ENCODE measurements around the gene BACH2. TPM values are rescaled to one million over a fixed set of nuclear protein-coding genes. Genes with fewer than 3 reads are reported as not detected.
"Not testable (repeated sequence)": the region's sequence is repeated elsewhere in the genome, so short reads cannot be mapped to it uniquely, and the experiment has no call there.

The BACH2 gene
- total and polyA plus RNA-seq, 2 of the 4 experiments (the other 2 are of a cell fraction), result 1.3 to 1.4 TPM

DNA sequence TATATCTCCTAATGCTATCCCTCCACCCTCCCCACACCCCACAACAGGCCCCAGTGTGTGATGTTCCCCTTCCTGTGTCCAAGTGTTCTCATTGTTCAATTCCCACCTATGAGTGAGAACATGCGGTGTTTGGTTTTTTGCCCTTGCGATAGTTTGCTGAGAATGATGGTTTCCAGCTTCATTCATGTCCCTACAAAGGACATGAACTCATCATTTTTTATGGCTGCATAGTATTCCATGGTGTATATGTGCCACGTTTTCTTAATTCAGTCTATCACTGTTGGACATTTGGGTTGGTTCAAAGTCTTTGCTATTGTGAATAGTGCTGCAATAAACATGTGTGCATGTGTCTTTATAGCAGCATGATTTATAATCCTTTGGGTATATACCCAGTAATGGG is 163.0 kb downstream of the BACH2 start:
- H2BK120ac ChIP-seq (ENCODE audit: low read depth, low read length); CTCF ChIA-PET; H4K91ac ChIP-seq (ENCODE audit: insufficient read depth, low read depth, low read length); intact Hi-C loops (cut with micrococcal nuclease); H2BK20ac ChIP-seq (ENCODE audit: low read depth, low read length); H2AFZ ChIP-seq (replicated peaks; ENCODE audit: low read length, poor library complexity); H3K27me3 ChIP-seq (ENCODE audit: control insufficient read depth, insufficient read depth, low read length); H2AK9ac ChIP-seq (replicated peaks; ENCODE audit: low read depth, low read length, poor library complexity); H3K4me3 ChIP-seq (ENCODE audit: insufficient read depth, low read depth, low read length); H3K79me1 ChIP-seq (ENCODE audit: low read depth in 1 of 2, low read length in 2 of 2); H3K14ac ChIP-seq (replicated peaks; ENCODE audit: low read depth, low read length); BruUV-seq (replicated peaks); H3K9ac ChIP-seq (ENCODE audit: low read depth, low read length); H3K36me3 ChIP-seq (ENCODE audit: control insufficient read depth, insufficient read depth, low read length); H3K27ac ChIP-seq (ENCODE audit: insufficient read depth, low read length); dilution Hi-C loops (cut with HindIII; ENCODE audit: low sequenced_read_pairs, unreplicated experiment); H4K20me1 ChIP-seq (ENCODE audit: insufficient read depth, low read length); H3K9me1 ChIP-seq (ENCODE audit: insufficient read depth, low read length); H4K5ac ChIP-seq (ENCODE audit: low read depth, low read length); POLR2A ChIA-PET (ENCODE audit: unreplicated experiment); H4K8ac ChIP-seq (ENCODE audit: low read depth in 2 of 2, low read length in 2 of 2); H2AK5ac ChIP-seq (ENCODE audit: low read depth, low read length); H3K23ac ChIP-seq (ENCODE audit: low read depth, low read length); DNase-seq; H3K56ac ChIP-seq (ENCODE audit: extremely low read depth, insufficient read depth, low read length); H2BK5ac ChIP-seq (ENCODE audit: low read depth, low read length, poor library complexity, severe bottlenecking); H3K9me3 ChIP-seq (ENCODE audit: control insufficient read depth, insufficient read depth, low read length); in situ Hi-C loops (cut with MboI; ENCODE audit: low sequenced_read_pairs); H3K4me2 ChIP-seq (ENCODE audit: low read depth, low read length); H3K4ac ChIP-seq (ENCODE audit: low read depth, low read length); ATAC-seq (ENCODE audit: low read depth); H3K18ac ChIP-seq (ENCODE audit: low read depth, low read length); H2BK15ac ChIP-seq (ENCODE audit: low read depth, low read length): not testable (repeated sequence)
- H3K4me1 ChIP-seq (ENCODE audit: control insufficient read depth, insufficient read depth, low read length), result peaks cover 11% of the 10 kb centered on the region
- no CpG with 5 or more reads among the region's 3 CpGs for WGBS, 2 experiments (ENCODE audit: extremely low coverage in 2 of 2, insufficient read length in 1 of 2)
